Muscle layer of colon (tissue), 2 donors: ENCODE measurements around the gene RALGPS1.
"Not testable (repeated sequence)": the region's sequence is repeated elsewhere in the genome, so short reads cannot be mapped to it uniquely, and the experiment has no call there.

ENCODE experiments used
- H3K27ac ChIP-seq: one replicate; pipeline ENCODE4 v1.7.0; 2013; ENCODE audit warnings: low read depth, mild to moderate bottlenecking, low read length, moderate library complexity
- H3K27me3 ChIP-seq, 2 donors: one replicate each; pipeline ENCODE4 v1.7.0; 2013; ENCODE audit warnings: low read length in 2 of 2, mild to moderate bottlenecking in 2 of 2; ENCODE audit not compliant: insufficient read depth in 2 of 2, control insufficient read depth in 1 of 2
- H3K36me3 ChIP-seq: one replicate; pipeline ENCODE4 v1.7.0; 2013; ENCODE audit warnings: mild to moderate bottlenecking, low read length; ENCODE audit not compliant: insufficient read depth
- H3K4me1 ChIP-seq: one replicate; pipeline ENCODE4 v1.7.0; 2013; ENCODE audit warnings: mild to moderate bottlenecking, low read length; ENCODE audit not compliant: insufficient read depth
- H3K4me3 ChIP-seq, 2 donors: one replicate each; pipeline ENCODE4 v1.7.0; 2013; ENCODE audit warnings: low read length in 2 of 2, low read depth in 1 of 2, mild to moderate bottlenecking in 1 of 2, moderate library complexity in 1 of 2
- H3K9ac ChIP-seq: one replicate; pipeline ENCODE4 v1.7.0; 2013; ENCODE audit warnings: low read length
- H3K9me3 ChIP-seq: one replicate; pipeline ENCODE4 v1.7.0; 2013; ENCODE audit warnings: mild to moderate bottlenecking, low read length
- donor health status: abdominal sarcoma.
- donor health status: Adenocarcinoma of cecum.

The RALGPS1 gene

DNA sequence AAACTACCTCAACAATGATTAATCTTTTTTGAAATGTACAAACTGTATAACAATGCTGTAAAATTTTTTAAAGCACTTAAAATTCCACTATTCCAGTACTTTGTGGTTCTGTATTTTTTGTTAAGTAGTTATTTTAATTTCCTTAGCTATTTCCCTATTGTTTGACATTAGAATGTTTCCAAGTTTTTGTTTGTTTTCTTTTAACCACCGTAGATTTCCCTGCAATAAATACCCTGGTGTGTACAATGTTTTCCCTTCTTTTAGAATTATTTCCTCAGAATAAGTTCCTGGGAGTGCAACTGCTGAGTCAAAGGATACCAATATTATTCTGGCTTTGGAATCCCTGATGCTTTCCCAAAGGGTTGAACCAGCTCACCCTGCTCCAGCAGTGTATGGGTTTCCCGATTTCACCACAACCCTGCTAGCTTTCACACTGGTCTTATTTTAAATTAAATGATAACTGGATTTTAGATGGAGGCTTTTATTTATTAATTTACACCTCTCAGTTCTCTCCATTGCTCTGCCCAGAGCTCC lies 228.4 kb downstream of the RALGPS1 start:
- no peaks in the 10 kb centered on the region for H3K27me3 ChIP-seq
- no peak overlapping the region for H3K27ac ChIP-seq
- no peaks in the 10 kb centered on the region for H3K36me3 ChIP-seq
- H3K9me3 ChIP-seq: no peaks in the 10 kb centered on the region
- no peaks in the 10 kb centered on the region for H3K4me1 ChIP-seq
- no peak overlapping the region for H3K9ac ChIP-seq
- no peak overlapping the region for H3K4me3 ChIP-seq

DNA sequence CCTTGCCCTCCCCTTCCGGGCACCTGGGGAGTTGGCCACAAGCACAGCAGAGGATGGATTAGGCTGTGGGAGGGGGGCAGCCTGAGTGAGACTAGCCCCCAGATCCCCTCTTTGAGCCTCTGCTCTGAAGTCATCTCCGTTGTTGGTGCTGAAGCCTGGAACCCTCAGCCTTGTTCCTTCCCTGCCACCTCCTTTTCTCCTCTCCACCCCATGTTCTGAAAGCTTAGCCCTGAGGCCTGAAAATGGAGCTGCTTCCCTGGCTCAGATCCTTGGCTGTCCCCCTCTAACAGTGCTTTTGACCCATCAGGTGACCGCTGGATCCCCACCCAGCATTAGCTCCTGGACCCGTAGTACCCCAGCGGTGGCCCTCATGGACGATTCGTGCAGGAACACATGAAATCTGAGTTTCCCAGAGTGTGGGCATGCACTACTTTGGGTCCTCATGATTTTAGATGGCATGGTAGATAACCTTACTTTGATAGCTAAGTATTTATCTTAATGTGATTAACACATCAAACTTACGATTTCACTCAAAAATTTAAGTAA lies 229.4 kb downstream of the RALGPS1 start:
- peak overlapping the region; percentile 32 for H3K27ac ChIP-seq
- no peaks in the 10 kb centered on the region for H3K27me3 ChIP-seq
- no peak overlapping the region for H3K9ac ChIP-seq
- no peaks in the 10 kb centered on the region for H3K36me3 ChIP-seq
- no peaks in the 10 kb centered on the region for H3K4me1 ChIP-seq
- H3K9me3 ChIP-seq: no peaks in the 10 kb centered on the region
- H3K4me3 ChIP-seq: no peak overlapping the region

DNA sequence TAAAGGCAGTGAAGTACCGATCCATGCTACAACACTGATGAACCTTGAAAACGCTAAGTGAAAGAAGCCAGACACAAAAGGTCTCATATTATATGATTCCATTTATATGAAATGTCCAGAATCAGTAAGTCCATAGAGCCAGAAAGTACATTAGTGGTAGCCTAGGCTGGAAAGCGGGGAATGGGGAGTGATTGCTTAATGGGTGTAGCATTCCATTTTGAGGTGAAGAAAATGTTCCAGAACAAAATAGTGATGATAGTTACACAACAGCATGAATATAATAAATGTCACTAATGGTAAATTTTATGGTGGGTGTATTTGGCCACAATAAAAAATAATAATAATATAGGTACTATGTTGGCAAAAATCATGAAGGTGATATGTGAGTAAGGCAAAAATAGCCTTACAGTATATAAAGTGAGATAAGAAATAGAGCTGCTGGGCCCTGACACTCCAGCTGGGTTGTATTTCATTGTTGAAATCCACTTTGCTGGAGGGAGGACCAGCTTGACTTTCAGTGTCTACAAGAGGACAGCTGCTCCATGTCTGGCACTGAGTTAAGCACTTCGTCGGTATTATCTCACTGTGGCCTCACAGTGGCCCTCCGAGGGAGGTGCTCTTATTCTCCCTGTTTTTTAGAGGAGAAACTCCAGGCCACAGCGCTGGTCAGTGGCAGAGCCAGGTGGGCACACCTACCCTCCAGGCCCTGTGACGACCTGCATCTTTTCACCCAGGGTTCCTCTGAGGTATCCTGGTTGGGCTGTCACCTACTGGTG lies 230.3 kb downstream of the RALGPS1 start:
- H3K36me3 ChIP-seq: no peaks in the 10 kb centered on the region
- no peak overlapping the region for H3K9ac ChIP-seq
- H3K4me3 ChIP-seq: no peak overlapping the region
- no peaks in the 10 kb centered on the region for H3K4me1 ChIP-seq
- no peaks in the 10 kb centered on the region for H3K27me3 ChIP-seq
- H3K9me3 ChIP-seq: no peaks in the 10 kb centered on the region
- no peak overlapping the region for H3K27ac ChIP-seq

GRCh38 chr9:127146841-127147240 lies 232.3 kb downstream of the RALGPS1 start:
- H3K4me3 ChIP-seq, H3K9me3 ChIP-seq, H3K27ac ChIP-seq, H3K9ac ChIP-seq, H3K27me3 ChIP-seq, H3K36me3 ChIP-seq, H3K4me1 ChIP-seq: not testable (repeated sequence)

DNA sequence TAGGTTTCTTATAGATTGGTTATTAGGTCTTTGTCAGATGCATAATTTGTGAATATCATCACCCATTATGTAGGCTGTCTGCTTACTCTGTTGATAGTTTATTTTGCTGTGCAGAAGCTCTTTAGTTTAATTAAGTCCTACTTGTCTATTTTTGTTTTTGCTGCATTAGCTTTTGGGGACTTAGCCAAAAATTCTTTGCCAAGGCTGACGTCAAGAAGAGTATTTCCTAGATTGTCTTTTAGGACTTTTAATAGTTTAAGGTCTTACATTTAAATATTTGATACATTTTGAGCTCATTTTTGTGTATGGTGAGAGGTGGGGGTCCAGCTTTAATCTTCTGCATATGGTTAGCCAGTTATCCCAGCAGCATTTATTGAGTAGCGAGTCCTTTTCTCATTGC lies 232.7 kb downstream of the RALGPS1 start:
- H3K36me3 ChIP-seq: no peaks in the 10 kb centered on the region
- no peaks in the 10 kb centered on the region for H3K4me1 ChIP-seq
- H3K27ac ChIP-seq: no peak overlapping the region
- no peaks in the 10 kb centered on the region for H3K9me3 ChIP-seq
- no peak overlapping the region for H3K9ac ChIP-seq
- no peak overlapping the region for H3K4me3 ChIP-seq
- no peaks in the 10 kb centered on the region for H3K27me3 ChIP-seq

- Histone ChIP-seq H3K4me1 (no peaks in the 10 kb centered on the region), H3K4me3 (no peak overlapping the region)
Measured at GRCh38 chr9:127148014-127148413, 233.4 kb downstream of the RALGPS1 start.

DNA sequence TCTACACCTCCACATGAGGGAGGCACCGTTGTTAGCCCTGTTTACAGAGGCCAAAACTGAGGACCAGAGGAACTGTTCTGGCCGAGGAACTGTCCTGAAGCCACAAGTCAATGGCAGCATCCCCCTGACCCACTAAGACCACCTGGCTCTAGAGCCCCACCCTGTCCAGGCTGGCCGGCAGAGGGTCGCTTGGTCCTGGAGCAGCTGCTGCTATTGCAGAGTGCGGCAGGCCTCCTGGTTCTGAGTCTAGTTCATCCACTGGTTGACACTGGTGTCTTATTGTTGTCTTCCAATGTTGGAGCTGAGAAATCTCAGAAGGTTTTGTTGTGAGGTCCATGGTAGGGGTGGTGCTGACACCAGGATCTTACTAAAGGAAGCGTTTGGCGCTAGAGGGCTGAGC lies 234.4 kb downstream of the RALGPS1 start:
- no peaks in the 10 kb centered on the region for H3K36me3 ChIP-seq
- no peaks in the 10 kb centered on the region for H3K9me3 ChIP-seq
- H3K4me1 ChIP-seq: peaks cover 5% of the 10 kb centered on the region
- no peaks in the 10 kb centered on the region for H3K27me3 ChIP-seq
- H3K4me3 ChIP-seq: no peak overlapping the region
- no peak overlapping the region for H3K9ac ChIP-seq
- no peak overlapping the region for H3K27ac ChIP-seq

More at GRCh38 chr9:127148014-127148413, 233.4 kb downstream of the RALGPS1 start:
- H3K9me3 ChIP-seq: no peaks in the 10 kb centered on the region
- no peaks in the 10 kb centered on the region for H3K36me3 ChIP-seq
- H3K9ac ChIP-seq: no peak overlapping the region
- no peaks in the 10 kb centered on the region for H3K27me3 ChIP-seq
- no peak overlapping the region for H3K27ac ChIP-seq

DNA sequence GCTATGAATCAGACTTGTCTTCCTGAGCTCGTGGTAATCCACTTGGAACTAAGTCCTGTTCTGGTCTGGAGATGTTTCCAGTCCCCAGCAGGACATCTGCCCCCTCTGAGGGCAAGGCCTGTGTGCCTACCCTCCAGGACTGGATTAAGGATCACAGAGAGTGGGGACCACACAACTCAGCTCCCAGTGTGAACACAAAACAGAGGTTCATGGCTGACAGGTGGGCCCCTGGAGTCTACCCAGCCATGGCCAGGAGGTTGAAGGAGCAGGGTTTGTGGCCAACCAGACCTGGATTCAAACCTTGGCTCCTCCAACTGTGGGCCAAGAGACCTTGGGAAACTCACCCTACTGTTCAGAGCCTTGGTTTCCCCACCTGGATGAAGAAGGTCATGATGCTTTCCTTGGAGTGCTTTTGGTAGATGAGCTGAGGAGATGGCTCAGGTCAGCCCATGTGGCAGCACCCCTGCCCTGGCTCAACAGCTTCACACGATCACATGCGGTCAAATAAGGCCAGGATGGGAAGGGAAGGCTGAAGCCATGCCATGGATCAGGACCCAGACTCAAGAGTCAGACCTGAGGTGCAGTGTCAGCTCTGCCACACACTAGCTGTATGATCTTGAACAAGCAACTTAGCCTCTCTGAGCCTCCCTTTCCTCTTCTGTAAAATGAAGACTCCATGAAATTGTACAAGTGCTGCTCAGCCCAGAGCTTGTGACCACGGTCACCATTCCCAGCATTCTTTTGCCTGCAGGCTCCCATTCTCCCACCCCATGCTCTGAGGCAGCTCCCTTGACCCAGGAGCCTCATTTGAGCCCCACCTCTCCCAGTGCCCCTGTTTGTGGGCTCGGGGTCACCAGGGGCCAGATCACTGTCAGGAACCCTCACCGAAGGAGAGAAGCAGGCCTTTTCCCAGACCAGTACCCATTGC lies 235.1 kb downstream of the RALGPS1 start:
- Histone ChIP-seq H3K27me3 (no peaks in the 10 kb centered on the region), H3K4me3 (no peak overlapping the region), H3K36me3 (no peaks in the 10 kb centered on the region), H3K27ac (no peak overlapping the region), H3K9me3 (no peaks in the 10 kb centered on the region), H3K9ac (no peak overlapping the region), H3K4me1 (peaks cover 11% of the 10 kb centered on the region)

- Histone ChIP-seq H3K9ac (no peak overlapping the region), H3K27ac (no peak overlapping the region), H3K27me3 (no peaks in the 10 kb centered on the region), H3K4me1 (peaks cover 21% of the 10 kb centered on the region), H3K36me3 (no peaks in the 10 kb centered on the region), H3K9me3 (no peaks in the 10 kb centered on the region), H3K4me3 (no peak overlapping the region)
Measured at GRCh38 chr9:127153501-127153900, 238.9 kb downstream of the RALGPS1 start.

DNA sequence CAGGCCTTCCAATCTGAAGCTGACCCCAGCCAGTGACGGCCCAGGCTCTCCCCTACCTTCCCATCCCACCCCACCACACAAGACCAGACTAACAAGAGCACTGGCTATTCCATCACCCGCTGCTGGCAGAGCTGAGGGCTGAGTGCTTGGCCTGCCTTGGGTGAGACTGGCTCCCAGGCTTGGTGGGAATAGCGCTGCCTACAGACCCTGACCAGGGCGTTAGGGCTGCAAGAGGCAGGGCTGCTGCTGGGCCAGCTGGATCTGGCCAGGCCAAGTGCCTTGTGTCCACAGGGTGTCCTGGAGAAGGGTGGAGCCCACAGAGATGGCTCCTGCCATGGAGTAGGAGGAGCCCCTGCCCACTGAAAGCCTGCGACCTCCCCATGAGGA lies 239.4 kb downstream of the RALGPS1 start:
- no peaks in the 10 kb centered on the region for H3K27me3 ChIP-seq
- H3K36me3 ChIP-seq: no peaks in the 10 kb centered on the region
- peak overlapping the region in 1 of 2 donors; percentile 26 for H3K4me3 ChIP-seq
- H3K9me3 ChIP-seq: no peaks in the 10 kb centered on the region
- H3K27ac ChIP-seq: peak overlapping the region; percentile 79
- H3K9ac ChIP-seq: peak overlapping the region; percentile 40
- H3K4me1 ChIP-seq: peaks cover 24% of the 10 kb centered on the region
